Suprapubic skin (tissue), 4 donors: ENCODE results near the gene GSK3B. TPM values are rescaled to one million over a fixed set of nuclear protein-coding genes. Genes with fewer than 3 reads are reported as not detected.

Experiments
- DNase-seq, 2 donors: peaks; one replicate each; pipeline ENCODE4 v3.0.0-alpha.2; 2019; ENCODE audit warnings: low spot score in 2 of 2
- H3K27ac ChIP-seq: fragments of 200-600 bp; sonication (generic); one replicate; pipeline ENCODE4 v1.5.1; 2019
- H3K27me3 ChIP-seq: fragments of 200-600 bp; sonication (generic); one replicate; pipeline ENCODE4 v1.5.1; 2019
- H3K36me3 ChIP-seq: fragments of 200-600 bp; sonication (generic); one replicate; pipeline ENCODE4 v1.5.1; 2019
- H3K4me1 ChIP-seq: fragments of 200-600 bp; sonication (generic); one replicate; pipeline ENCODE4 v1.5.1; 2019
- H3K4me3 ChIP-seq: fragments of 200-600 bp; sonication (generic); one replicate; pipeline ENCODE4 v1.5.1; 2019; ENCODE audit warnings: mild to moderate bottlenecking
- H3K9me3 ChIP-seq: fragments of 200-600 bp; sonication (generic); one replicate; pipeline ENCODE4 v1.5.1; 2019
- EP300 ChIP-seq: sonication (generic); formaldehyde crosslinking; IDR thresholded peaks from one replicate; pipeline ENCODE4 v1.6.1; 2017; ENCODE audit warnings: antibody characterized with exemption
- POLR2A ChIP-seq, 2 donors: fragments of 450-650 bp; IDR thresholded peaks; one replicate each; pipeline ENCODE4 v1.6.1; 2017; ENCODE audit warnings: antibody characterized with exemption in 2 of 2, mild to moderate bottlenecking in 2 of 2, moderate library complexity in 2 of 2
- POLR2AphosphoS5 ChIP-seq, 3 donors: sonication (generic); formaldehyde crosslinking; IDR thresholded peaks; one replicate each; pipeline ENCODE4 v1.6.1; 2017; ENCODE audit warnings: antibody characterized with exemption in 3 of 3
- WGBS: methylation state at CpG from one replicate; pipeline ENCODE4 v1.1.5; 2018; 5-methylcytosine and 5-hydroxymethylcytosine counted together
- total RNA-seq, 4 donors: library from RNA; depleted of rRNA; stranded (reverse); fragments of >200 nt; gene quantifications; one replicate each; pipeline ENCODE4 v1.1.0, GENCODE V29; 2016
- TF ChIP-seq, protein P1 (sequence below), 2 donors: fragments of 200-600 bp in 1 of 2; fragments of 450-650 bp in 1 of 2; sonication (generic) in 1 of 2; IDR thresholded peaks; one replicate each; pipeline ENCODE4 v1.5.1; 2016 to 2019; ENCODE audit warnings: antibody characterized with exemption in 2 of 2, mild to moderate bottlenecking in 1 of 2, moderate library complexity in 1 of 2

Gene GSK3B
- total RNA-seq, 4 donors from 2014 or later: 43.8 to 58.1 (median 53.0) TPM

DNA sequence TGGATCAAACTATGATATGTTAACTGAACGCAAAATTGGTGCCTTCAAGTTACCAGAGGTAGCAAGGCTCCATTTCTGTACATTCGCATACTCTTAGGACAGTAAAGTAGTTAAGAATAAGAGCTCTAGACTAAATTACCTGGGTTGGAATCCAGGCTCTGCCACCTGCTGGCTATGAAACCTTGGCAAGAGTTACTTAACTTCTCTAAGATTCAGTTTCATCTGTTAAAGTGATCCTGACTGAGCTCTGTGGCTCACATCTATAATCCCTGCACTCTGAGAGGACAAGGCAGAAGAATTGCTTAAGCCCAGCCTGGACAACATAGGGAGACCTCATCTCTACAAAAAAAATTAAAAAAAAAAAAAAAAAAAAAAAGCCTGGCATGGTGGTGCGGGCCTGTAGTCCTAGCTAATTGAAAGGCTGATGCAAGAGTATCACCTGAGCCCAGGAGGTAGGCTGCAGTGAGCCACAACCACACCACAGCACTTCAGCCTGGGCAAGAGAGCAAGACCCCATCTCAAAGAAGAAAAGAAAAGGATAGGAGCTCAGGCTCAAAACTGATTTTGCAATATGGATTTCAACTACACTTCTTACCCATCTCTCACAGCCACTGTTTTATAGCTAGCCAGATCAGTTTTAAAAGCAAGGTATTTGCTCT lies 21.3 kb downstream of the GSK3B start:
- H3K4me3 ChIP-seq: no peak overlapping the region
- H3K27ac ChIP-seq: no peak overlapping the region
- no peaks in the 10 kb centered on the region for H3K9me3 ChIP-seq
- TF ChIP-seq POLR2A (IDR thresholded peaks at IDR 0.05): no peak
- no peak for TF ChIP-seq POLR2AphosphoS5 (IDR thresholded peaks at IDR 0.05)
- TF ChIP-seq EP300: no peak
- no peak for DNase-seq
- WGBS: 87% methylated on average over 3 of the region's 3 CpGs
- H3K36me3 ChIP-seq: no peaks in the 10 kb centered on the region
- H3K27me3 ChIP-seq: no peaks in the 10 kb centered on the region
- H3K4me1 ChIP-seq: peaks cover 4% of the 10 kb centered on the region

DNA sequence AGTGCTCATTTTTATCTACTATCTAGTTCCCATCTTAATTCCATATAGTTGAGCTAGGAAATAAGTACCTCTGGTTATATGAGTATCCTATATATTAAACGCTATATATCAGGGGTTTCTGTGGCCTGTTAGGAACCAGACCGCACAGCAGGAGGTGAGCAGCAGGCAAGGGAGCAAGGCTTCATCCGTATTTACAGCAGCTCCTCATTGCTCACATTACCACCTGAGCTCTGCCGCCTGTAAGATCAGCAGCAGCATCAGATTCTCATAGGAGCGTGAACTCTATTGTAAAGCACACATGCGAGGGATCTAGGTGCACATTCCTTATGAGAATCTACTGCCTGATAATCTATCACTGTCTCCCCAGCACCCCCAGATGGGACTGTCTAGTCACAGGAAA lies 23.0 kb downstream of the GSK3B start:
- 93% methylated on average over 6 of the region's 6 CpGs for WGBS
- no peaks in the 10 kb centered on the region for H3K36me3 ChIP-seq
- no peaks in the 10 kb centered on the region for H3K9me3 ChIP-seq
- H3K27ac ChIP-seq: no peak overlapping the region
- DNase-seq: no peak
- TF ChIP-seq EP300: no peak
- no peak for TF ChIP-seq POLR2AphosphoS5 (IDR thresholded peaks at IDR 0.05)
- TF ChIP-seq POLR2A (IDR thresholded peaks at IDR 0.05): no peak
- TF ChIP-seq, protein P1, sequence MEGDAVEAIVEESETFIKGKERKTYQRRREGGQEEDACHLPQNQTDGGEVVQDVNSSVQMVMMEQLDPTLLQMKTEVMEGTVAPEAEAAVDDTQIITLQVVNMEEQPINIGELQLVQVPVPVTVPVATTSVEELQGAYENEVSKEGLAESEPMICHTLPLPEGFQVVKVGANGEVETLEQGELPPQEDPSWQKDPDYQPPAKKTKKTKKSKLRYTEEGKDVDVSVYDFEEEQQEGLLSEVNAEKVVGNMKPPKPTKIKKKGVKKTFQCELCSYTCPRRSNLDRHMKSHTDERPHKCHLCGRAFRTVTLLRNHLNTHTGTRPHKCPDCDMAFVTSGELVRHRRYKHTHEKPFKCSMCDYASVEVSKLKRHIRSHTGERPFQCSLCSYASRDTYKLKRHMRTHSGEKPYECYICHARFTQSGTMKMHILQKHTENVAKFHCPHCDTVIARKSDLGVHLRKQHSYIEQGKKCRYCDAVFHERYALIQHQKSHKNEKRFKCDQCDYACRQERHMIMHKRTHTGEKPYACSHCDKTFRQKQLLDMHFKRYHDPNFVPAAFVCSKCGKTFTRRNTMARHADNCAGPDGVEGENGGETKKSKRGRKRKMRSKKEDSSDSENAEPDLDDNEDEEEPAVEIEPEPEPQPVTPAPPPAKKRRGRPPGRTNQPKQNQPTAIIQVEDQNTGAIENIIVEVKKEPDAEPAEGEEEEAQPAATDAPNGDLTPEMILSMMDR (IDR thresholded peaks at IDR 0.05): no peak
- peaks cover 4% of the 10 kb centered on the region for H3K4me1 ChIP-seq
- H3K4me3 ChIP-seq: no peak overlapping the region
- no peaks in the 10 kb centered on the region for H3K27me3 ChIP-seq

DNA sequence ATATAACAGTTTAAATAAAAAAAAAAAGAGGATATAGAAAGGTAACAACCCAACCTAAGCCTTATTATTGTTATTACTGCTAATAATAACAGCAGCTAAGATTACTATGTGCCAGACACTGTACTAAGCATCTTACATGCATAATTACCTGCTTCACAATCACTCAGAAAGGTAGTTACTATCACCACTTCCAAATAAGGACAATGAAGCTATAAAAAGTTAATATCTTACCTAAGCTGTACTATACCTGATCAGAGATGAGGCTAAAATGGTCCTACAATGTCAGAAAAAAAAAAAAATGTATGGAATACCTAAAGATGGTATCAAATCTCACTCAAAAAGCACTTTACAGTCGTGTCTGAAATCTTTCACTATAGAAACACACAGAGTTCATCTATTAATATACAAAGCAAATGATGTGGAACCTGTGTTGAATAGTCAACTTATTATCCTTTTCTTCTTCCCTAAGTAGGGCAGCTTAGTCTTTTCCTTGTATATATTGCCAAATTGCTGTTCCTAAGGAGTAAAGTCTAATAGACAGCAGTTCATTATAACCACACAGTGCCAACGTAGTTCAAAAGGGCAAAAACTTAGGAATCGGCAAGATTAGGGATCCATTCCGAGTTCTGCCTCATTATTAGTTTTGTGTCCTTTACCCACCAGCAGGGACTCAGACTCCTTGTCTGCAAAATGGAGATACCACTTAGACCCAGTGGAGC lies 23.8 kb downstream of the GSK3B start:
- H3K27ac ChIP-seq: no peak overlapping the region
- 85% methylated on average over 4 of the region's 4 CpGs for WGBS

DNA sequence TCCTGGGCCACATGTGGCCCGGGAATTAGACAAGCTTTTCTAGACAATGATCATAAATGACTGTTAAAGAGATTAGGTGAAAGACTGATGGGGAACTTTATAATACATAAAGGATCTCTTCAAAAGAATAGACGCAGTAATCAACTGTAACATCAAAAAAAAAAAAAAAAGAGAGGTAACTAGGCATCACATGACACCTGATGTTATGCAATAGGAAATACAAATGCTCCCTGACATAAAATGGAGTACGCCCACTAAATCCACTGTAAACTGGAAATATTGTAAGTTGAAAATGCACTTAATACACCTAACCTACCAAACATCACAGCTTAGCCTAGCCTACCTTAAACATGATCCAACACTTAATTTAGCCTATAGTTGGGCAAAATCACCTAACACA lies 27.2 kb downstream of the GSK3B start:
- WGBS: 76% methylated on average over 3 of the region's 3 CpGs
- TF ChIP-seq EP300 (no peak), POLR2A (IDR thresholded peaks at IDR 0.05) (no peak), POLR2AphosphoS5 (IDR thresholded peaks at IDR 0.05) (no peak)
- TF ChIP-seq, protein P1 (IDR thresholded peaks at IDR 0.05): no peak
- H3K4me1 ChIP-seq: peaks cover 4% of the 10 kb centered on the region
- DNase-seq: no peak
- no peaks in the 10 kb centered on the region for H3K9me3 ChIP-seq
- H3K36me3 ChIP-seq: no peaks in the 10 kb centered on the region
- H3K27me3 ChIP-seq: no peaks in the 10 kb centered on the region
- H3K27ac ChIP-seq: no peak overlapping the region
- H3K4me3 ChIP-seq: no peak overlapping the region

More for the DNA sequence above, 23.8 kb downstream of the GSK3B start:
- Histone ChIP-seq H3K36me3 (no peaks in the 10 kb centered on the region), H3K27me3 (no peaks in the 10 kb centered on the region), H3K9me3 (no peaks in the 10 kb centered on the region), H3K4me1 (peaks cover 4% of the 10 kb centered on the region), H3K4me3 (no peak overlapping the region)
- TF ChIP-seq POLR2A (IDR thresholded peaks at IDR 0.05): no peak
- no peak for DNase-seq

DNA sequence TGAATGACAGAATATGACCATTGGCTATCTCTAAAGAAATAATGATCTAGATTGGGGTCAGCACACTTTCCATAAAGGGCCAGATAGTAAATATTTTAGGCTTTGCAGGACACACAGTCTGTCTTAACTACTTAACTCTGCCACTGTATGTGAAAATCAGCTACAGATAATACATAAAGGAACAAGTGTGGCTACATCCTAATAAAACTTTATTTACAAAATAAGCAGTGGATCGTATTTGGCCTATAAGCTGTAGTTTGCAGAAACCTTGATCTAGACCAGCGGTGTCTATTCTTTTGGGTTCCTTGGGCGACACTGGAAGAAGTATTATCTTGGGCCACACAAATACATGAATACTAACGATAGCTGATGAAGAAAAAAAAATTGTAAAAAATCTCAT lies 27.6 kb downstream of the GSK3B start:
- Histone ChIP-seq H3K9me3 (no peaks in the 10 kb centered on the region), H3K4me1 (peaks cover 4% of the 10 kb centered on the region), H3K27me3 (no peaks in the 10 kb centered on the region), H3K4me3 (no peak overlapping the region), H3K27ac (no peak overlapping the region), H3K36me3 (no peaks in the 10 kb centered on the region)
- TF ChIP-seq, protein P1 (IDR thresholded peaks at IDR 0.05): no peak
- TF ChIP-seq POLR2AphosphoS5 (IDR thresholded peaks at IDR 0.05) (no peak), POLR2A (IDR thresholded peaks at IDR 0.05) (no peak), EP300 (no peak)
- no peak for DNase-seq
- 97% methylated on average over 4 of the region's 4 CpGs for WGBS

DNA sequence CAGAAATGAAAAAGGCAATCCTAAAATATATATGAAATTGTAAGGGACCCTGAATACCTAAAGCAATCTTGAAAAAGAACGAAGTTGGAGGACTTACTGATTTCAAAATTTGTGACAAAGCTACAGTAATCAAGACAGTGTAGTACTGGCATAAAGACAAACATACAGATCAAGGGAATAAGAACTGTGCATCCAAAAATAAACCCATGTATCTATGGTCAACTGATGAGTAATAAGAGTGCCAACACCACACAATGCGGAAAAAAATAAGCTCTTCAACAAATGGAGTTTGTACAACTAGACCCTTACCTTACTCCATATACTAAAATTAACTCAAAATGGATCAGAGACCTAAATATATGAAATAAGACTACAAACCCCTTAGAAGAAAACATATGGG lies 29.6 kb downstream of the GSK3B start:
- no peak overlapping the region for H3K27ac ChIP-seq
- peaks cover 5% of the 10 kb centered on the region for H3K4me1 ChIP-seq
- H3K27me3 ChIP-seq: no peaks in the 10 kb centered on the region
- no peak for DNase-seq
- no peak overlapping the region for H3K4me3 ChIP-seq
- no peaks in the 10 kb centered on the region for H3K9me3 ChIP-seq
- H3K36me3 ChIP-seq: no peaks in the 10 kb centered on the region
- TF ChIP-seq EP300 (no peak), POLR2AphosphoS5 (IDR thresholded peaks at IDR 0.05) (no peak), POLR2A (IDR thresholded peaks at IDR 0.05) (no peak)
- TF ChIP-seq, protein P1 (IDR thresholded peaks at IDR 0.05): no peak
- WGBS: 94% methylated on average over 2 of the region's 2 CpGs
